ENCODE measurements around the gene MKX.
"Not testable (repeated sequence)": the region's sequence is repeated elsewhere in the genome, so short reads cannot be mapped to it uniquely, and the experiment has no call there.

Gene MKX

GRCh38 chr10:27688991-27689390 lies 56.6 kb downstream of the MKX start:
- DNase-seq: no peak

- DNase-seq: no peak
These were observed 57.3 kb downstream of the MKX start for GRCh38 chr10:27688276-27688675.

GRCh38 chr10:27687743-27688142 lies 57.9 kb downstream of the MKX start:
- DNase-seq: peak; percentile 56

- DNase-seq: no peak
These were observed 58.3 kb downstream of the MKX start for GRCh38 chr10:27687326-27687725.

DNA sequence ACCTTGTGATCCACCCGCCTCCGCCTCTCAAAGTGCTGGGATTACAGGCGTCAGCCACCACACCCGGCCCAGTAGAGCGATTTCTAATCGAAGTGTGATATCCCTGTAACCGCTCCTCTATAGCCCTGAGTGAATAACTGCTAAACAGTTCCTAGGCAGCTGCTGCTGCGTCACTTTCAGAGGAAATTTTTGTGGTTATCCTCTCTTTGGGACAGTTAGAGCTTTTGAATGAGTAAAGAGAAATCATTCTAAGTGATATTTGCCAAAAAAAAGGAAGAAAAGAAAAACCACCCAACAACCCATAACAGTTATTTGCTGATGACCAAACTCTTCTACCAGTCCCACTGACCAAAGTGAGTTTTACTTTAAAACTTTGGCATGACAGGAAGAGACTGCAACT lies 59.9 kb downstream of the MKX start:
- no peak for DNase-seq

GRCh38 chr10:27683226-27683625 lies 62.4 kb downstream of the MKX start:
- DNase-seq: no peak

- DNase-seq: not testable (repeated sequence)
These were observed 63.8 kb downstream of the MKX start for GRCh38 chr10:27681795-27682194.

- no peak for DNase-seq
These were observed 64.7 kb downstream of the MKX start for GRCh38 chr10:27680691-27681605.

DNA sequence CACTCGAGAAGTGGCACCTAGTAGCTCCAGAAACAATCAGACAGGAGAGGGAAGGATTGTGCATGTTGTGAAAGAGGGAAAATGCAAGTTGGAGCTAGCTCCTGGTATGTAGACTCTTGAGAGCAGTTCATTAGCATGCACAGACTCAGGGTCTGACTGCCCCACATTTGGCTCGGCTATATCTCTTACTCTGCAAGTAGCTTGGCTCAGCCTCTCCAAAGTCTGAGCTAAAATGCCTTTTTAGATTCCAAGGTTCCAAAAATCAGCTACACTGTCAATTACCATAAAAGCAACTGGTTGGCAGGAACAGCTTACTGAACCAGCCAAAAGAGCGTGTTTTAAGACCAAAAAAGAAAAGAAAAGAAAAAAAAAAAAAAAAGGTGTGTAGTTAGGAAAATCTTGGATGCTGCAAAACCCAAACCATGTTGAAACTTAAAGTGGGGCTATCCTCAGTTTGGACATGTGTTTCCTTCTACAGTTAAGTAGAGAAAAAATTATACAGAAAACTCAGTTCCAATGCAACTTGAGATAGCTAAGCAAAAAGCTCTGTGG lies 65.5 kb downstream of the MKX start:
- peak; percentile 55 for DNase-seq

DNA sequence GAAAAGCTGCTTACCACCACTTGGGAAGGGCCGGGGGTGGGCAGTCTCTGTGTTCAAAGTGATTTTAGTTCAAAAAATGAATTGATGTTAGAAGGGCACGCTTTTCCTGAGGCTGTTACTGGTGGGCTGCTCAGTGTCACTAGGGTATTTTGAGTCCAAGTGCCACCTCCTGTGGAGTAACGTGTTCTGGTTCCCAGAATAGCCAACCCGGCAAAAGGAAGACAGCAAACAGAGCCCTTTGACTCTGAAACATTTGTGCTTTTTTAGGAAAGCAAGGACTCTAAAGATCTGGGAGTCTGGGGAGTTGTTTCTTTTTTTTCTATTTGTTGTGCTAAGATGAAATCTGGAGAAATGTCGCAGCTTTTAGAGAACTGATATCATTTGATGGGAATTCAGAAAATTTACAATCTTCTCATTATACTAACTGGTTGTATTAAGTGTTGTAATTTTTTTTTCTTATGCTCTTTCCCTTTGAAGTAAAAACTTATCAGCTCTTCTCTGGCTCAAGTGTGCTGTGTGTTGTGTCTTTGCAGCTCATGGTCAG lies 66.2 kb downstream of the MKX start:
- DNase-seq: no peak

DNA sequence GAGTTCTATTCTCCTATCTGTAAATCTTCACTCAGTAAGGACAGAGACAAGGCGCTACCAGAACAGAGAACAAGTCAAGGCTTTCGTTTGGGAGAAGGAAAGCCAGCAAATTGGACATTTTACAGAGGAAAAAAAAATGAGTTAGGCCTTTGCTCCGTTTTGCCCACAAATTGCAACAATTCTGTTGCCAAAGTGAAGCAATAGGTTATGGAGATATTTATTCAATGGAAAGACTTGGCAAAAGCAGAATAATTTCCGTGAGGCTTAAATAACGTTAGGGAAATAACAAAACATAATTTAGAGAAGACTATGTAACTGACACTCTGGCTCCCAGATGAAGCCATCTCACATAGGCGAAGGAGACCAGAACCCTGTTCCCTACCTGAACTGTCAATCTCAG lies 67.5 kb downstream of the MKX start:
- DNase-seq: no peak

GRCh38 chr10:27673065-27673464 lies 72.6 kb downstream of the MKX start:
- DNase-seq: no peak

GRCh38 chr10:27671821-27672220 lies 73.8 kb downstream of the MKX start:
- DNase-seq: no peak

DNA sequence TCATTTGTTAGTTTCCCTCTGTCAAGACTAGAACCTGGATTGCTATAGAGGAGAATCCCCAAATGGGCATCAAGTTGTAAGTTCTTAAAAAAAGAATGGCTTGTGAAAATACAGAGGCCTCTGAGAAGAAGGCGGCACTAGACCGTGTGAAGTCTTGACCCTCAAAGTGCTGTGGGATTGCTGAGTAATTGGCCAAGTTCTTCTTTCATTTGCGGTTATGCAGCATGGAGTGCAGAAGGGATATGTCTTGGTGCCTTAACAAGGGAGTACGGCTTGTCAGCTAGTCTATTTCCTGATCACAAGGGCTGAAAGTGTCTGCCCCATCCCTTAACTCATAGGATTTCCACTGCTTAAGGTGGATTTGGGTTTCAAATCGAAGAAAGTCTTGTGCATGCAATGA lies 81.2 kb downstream of the MKX start:
- no peak for DNase-seq

DNA sequence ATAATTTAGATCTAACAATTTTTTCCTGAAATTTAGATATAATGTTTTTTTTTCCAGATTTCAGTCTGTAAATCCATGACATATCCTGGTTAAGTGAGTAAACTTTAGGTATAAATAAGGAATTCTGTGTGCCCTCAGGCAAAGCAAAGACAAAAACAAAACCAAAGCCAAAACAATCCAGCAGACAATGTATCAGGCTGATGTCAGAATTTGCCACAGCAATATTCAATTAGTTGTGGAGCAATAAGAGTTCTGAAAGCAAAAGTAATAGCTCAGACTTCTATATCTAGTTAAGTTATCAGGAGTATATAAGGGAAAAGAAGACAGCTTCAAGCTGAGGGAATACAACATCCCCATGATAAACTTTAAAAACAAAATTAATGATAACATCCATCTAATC lies 82.0 kb downstream of the MKX start:
- DNase-seq: no peak

DNA sequence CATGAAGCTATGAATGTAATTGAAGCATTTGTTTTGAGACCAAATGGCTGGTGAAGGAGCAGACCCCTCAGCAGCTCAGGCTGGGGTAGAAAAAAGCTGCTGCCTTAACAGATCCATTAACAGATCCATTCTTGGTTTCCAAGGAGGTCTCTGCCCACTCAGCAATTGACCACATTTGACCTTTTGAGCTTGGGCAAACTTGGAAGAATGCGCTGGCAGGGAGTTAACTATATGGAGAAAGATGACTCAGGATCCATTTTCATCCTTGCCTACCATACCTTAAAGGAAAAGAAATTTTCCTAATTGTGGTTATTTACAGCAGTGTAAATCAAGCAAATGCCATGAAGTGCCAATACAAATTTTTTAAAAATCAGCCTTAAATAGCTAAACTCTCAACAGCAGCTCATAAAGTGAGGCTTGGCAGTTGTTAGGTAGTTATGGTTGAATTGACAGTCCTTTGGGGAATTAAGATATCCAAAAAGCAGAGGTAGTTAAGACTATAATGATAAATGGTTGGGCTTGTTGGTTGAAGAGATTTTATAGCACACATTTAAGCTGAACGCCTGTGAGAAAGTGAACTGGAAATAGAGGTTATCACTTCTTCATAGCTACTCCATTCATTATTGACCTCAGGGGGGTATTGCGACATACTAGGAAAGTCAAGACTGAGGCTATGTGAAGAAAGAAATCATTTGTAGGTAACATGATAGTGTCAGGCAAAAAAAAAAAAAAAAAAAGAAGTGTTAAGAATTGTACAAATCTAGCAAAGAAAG lies 83.9 kb downstream of the MKX start:
- DNase-seq: no peak

- DNase-seq: no peak
These were observed 84.9 kb downstream of the MKX start for GRCh38 chr10:27660711-27661110.

DNA sequence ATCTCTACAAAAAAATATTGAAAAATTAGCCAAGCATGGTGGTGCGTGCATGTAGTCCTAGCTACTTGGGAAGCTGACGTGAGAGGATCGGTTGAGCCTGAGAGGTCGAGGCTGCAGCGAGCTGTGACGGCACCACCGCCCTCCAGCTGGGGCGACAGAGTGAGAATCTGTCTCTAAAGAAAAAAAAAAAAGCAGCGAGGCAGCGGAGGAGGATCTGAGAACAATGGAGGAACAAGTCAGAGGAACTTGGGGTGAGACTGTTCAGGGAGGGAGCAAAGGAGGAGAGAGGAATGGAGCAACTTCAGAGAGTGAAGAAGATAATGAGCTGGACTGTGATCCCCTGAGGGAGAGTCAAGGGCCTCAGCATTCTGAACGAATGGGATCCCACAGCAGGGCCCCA lies 85.4 kb downstream of the MKX start:
- no peak for DNase-seq

GRCh38 chr10:27659786-27660185 lies 85.8 kb downstream of the MKX start:
- DNase-seq: peak; percentile 51

- DNase-seq: no peak
These were observed 86.8 kb downstream of the MKX start for GRCh38 chr10:27658788-27659187.

DNA sequence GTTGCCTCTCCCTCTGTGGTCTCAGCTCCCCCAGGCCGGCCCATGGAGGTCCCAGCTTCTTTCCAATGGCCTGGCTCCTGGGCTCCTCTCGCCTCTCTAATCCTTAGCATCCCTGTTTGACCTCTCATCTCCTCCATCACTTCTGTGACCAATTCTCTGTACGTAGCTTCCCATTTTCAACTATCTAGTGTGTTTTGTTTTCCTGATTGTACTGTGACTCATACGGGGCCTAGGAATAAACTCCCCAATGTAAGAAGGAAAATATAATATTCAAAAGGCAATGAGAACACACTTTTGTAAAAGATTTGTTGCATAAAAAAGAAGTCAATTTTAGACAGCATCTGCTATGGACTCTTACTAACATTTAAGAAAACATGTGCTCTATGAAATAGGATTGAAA lies 90.3 kb downstream of the MKX start:
- no peak for DNase-seq

- no peak for DNase-seq
These were observed 91.3 kb downstream of the MKX start for GRCh38 chr10:27654284-27654683.

- no peak for DNase-seq
These were observed 98.9 kb downstream of the MKX start for GRCh38 chr10:27646604-27647175.

Measured in femur (tissue), 1 donor.